ENCODE measurements around the gene NCMAP. TPM values are rescaled to one million over a fixed set of nuclear protein-coding genes. Genes with fewer than 3 reads are reported as not detected.

NCMAP gene
- total RNA-seq, 2 donors from 2014 or later: not detected

DNA sequence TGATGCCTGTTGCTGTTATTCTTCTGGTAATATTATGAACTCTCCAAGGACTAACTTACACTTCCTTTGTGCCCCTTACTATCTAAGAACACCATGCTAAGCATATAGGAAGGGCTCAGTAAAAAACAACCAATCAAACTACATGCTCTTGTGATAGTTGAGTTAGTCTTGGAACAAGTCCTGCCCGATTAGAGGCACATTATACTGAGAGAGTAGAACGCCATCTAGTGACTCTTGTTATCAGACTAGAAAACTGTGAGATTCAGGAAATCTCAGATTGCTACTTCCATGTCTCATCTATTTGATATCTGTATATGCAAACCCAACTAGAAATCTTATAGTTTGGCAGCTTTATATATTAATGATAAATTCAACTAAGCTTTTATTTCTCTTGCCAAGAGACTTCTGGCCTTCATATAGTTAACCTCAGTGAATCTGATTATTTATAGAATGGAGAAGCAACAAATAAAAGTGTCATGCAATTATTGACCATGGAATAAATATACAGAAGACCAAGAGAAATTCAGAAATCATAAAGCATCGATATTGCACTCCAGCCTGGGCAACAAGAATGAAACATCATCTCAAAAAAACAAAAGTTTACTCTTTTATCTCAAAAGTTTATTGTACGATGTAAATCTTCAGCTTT is 79.4 kb downstream of the NCMAP start:
- H3K36me3 Mint-ChIP-seq (ENCODE audit: low read depth): no peaks in the 10 kb centered on the region
- H3K27me3 Mint-ChIP-seq: peaks cover 20% of the 10 kb centered on the region
- no peak overlapping the region for H3K4me3 Mint-ChIP-seq
- peaks cover 7% of the 10 kb centered on the region for H3K4me1 Mint-ChIP-seq
- DNase-seq: no peak
- H3K9me3 ChIP-seq (ENCODE audit: control insufficient read depth, low read length, poor library complexity, severe bottlenecking): no peaks in the 10 kb centered on the region
- peak; percentile 88 for ATAC-seq
- no peak overlapping the region for H3K27ac Mint-ChIP-seq

DNA sequence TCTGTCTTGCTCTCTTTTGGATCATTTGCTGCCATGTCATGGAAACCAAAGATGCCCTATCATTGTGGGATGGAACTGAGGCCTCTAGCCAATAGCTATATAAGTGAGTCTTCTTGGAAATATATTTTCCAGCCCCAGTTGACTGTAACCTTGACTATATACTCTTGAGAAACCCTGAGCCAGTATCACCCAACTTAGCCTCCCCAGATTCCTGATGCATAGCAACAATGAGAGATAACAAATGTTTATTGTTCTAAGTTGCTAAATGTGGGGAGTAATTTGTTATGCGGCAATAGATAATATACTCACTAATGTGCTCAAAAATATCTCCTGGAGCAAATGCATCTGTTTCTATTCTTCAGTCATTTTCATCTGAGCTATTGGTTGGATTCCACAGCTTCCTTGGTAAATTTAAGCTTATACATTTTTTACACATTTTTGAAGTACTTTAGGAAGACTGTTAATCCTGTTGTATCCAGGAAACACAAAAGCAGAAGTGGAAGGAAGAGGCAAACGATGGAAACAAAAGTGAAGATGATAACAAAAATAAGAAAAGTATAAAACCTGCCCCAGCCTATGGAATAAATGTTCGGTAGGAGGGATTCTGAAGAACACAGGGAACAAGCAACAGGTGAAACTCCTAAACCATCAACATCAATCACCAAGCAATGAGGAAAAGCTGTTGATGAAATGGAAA is 80.9 kb downstream of the NCMAP start:
- H3K27me3 Mint-ChIP-seq: peaks cover 12% of the 10 kb centered on the region
- DNase-seq (no peak), ATAC-seq (no peak)
- H3K4me3 Mint-ChIP-seq: no peak overlapping the region
- H3K27ac Mint-ChIP-seq: no peak overlapping the region
- H3K4me1 Mint-ChIP-seq: peaks cover 14% of the 10 kb centered on the region
- H3K9me3 ChIP-seq (ENCODE audit: control insufficient read depth, low read length, poor library complexity, severe bottlenecking): no peaks in the 10 kb centered on the region
- H3K36me3 Mint-ChIP-seq (ENCODE audit: low read depth): no peaks in the 10 kb centered on the region

DNA sequence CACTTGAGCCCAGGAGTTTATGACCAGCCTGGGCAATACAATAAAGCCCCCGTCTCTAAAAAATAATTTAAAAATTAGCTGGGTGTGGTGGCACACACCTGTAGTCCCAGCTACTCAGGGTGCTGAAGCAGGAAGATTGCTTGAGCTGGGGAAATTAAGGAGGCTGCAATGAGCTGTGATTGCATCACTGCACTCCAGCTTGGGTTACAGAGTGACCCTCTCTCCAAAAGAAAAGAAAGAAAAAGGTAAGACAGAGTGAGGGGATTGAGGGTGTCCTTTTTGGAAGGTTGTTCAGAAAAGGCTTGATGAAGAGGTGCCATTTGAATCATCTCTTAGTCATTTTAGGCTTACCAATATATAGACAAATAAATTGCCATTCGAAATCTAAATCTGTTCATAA is 83.2 kb downstream of the NCMAP start:
- Mint-ChIP-seq H3K4me1 (peaks cover 19% of the 10 kb centered on the region), H3K36me3 (ENCODE audit: low read depth) (no peaks in the 10 kb centered on the region), H3K4me3 (no peak overlapping the region), H3K27me3 (no peaks in the 10 kb centered on the region), H3K27ac (no peak overlapping the region)
- DNase-seq (no peak), ATAC-seq (no peak)
- no peaks in the 10 kb centered on the region for H3K9me3 ChIP-seq (ENCODE audit: control insufficient read depth, low read length, poor library complexity, severe bottlenecking)

DNA sequence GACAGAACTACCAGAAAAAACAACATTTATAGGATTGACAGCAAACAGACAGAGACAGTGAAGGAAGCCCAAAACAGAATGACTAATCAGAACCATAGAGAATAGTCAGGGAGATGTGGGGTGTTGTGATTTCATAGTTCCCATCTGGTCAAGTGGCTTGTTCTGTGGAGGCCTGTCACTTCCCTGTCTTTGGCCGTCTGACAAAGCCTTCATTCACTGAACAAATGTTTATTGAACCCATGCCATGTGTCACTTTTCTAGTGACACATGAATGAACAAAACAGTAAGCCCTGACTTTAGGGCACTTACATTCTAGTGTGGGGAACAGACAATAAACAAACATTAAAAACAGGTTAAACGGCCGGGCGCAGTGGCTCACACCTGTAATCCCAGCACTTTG is 84.0 kb downstream of the NCMAP start:
- H3K36me3 Mint-ChIP-seq (ENCODE audit: low read depth): no peaks in the 10 kb centered on the region
- H3K27ac Mint-ChIP-seq: peak overlapping the region; percentile 99

DNA sequence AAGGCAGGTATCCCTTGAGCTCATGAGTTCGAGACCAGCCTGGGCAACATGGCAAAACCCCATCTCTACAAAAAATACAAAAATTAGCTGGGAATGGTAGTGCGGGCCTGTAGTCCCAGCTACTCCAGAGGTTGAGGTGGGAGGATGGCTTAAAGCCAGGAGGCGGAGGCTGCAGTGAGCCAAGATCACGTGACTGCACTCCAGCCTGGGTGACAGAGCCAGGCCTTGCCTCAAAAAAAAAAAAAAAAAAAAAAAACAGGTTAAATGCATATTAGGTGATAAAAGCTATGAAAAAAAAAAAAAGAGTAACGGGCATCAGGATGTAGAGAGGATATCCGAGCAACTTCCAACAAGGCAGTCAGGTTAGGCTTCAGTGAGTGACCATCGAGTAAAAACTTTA is 84.4 kb downstream of the NCMAP start:
- no peak for DNase-seq
- no peaks in the 10 kb centered on the region for H3K9me3 ChIP-seq (ENCODE audit: control insufficient read depth, low read length, poor library complexity, severe bottlenecking)
- no peaks in the 10 kb centered on the region for H3K27me3 Mint-ChIP-seq
- no peaks in the 10 kb centered on the region for H3K36me3 Mint-ChIP-seq (ENCODE audit: low read depth)
- peak overlapping the region; percentile 99 for H3K27ac Mint-ChIP-seq
- H3K4me3 Mint-ChIP-seq: peak overlapping the region; percentile 96
- no peak for ATAC-seq
- H3K4me1 Mint-ChIP-seq: peaks cover 26% of the 10 kb centered on the region

More for the DNA sequence above, 84.0 kb downstream of the NCMAP start:
- Mint-ChIP-seq H3K4me3 (no peak overlapping the region), H3K4me1 (peaks cover 24% of the 10 kb centered on the region), H3K27me3 (no peaks in the 10 kb centered on the region)
- H3K9me3 ChIP-seq (ENCODE audit: control insufficient read depth, low read length, poor library complexity, severe bottlenecking): no peaks in the 10 kb centered on the region
- no peak for DNase-seq
- no peak for ATAC-seq

DNA sequence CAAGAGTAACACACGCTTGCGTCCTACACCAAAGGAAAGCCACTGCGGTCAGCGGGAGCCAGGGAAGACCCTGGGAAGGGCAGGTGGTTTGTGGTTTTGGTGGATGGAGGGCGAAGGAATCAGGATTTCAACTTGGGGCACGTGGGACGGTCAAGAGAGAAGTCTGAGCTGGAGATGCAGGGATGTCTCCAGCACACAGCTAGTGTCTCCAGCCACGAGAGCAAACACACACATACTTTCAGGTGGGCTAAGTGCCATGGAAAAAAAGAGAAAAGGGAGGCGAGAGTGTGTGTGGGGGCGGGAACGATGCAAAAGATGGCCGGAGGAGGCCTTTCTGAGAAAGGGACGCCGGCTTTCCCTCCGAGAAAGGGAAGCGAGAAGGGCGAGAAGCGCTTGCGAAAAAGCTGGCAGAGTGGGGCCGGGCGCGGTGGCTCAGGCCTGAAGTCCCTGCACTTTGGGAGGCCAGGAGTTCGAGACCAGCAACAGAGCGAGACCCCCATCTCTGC is 85.8 kb downstream of the NCMAP start:
- ATAC-seq (no peak), DNase-seq (no peak)
- Mint-ChIP-seq H3K4me1 (peaks cover 33% of the 10 kb centered on the region), H3K4me3 (peak overlapping the region; percentile 96), H3K27ac (peak overlapping the region; percentile 99), H3K27me3 (no peaks in the 10 kb centered on the region), H3K36me3 (ENCODE audit: low read depth) (no peaks in the 10 kb centered on the region)
- no peaks in the 10 kb centered on the region for H3K9me3 ChIP-seq (ENCODE audit: control insufficient read depth, low read length, poor library complexity, severe bottlenecking)

DNA sequence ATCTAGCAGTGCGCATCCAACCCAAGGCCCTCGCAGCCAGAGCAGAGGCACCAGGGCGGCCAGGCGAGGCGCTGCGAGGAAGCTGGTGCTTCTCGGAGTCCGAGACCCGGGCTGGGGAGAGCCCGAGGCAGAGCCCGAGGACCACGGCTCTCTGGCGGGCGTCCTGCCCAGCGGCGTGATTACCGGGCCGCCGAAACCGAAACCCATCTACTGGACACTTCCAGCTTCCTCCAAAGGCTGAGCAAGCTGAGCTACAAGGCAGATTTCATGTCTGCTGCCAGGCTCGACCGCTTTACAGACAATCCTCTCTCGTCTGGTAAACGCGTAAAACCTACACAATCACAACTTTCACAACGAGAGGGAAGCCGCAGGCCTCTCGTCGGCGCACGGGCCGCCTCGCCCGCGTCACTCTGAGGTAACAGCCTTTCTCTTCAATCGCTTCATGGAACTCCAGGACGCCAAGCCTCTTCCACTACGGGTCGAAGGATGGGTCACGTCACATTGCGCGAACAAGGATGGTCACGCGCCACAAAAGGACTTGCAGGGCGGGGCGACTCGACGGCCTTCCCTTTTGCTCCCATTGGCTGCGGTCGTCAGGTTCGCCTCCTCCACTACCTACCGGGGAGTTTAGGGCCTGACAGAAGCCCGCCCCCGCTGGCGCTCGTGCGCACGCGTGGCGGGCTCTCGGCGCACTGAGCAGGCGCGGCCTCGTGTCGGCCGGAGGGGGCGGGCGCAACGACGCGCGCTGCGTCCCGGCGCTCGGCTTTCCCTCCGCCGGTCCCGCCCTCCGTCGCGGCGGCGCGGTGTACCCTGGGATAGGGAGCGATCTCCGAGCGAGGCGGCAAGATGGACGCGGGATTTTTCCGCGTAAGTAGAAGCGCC is 86.8 kb downstream of the NCMAP start, which contains the start of gene SRRM1:
Gene SRRM1 (plus strand): TSS at position 822 of the 882 bp plus-strand sequence. CDS start 25 bp downstream, at position 847.
- Mint-ChIP-seq H3K4me1 (peaks cover 36% of the 10 kb centered on the region), H3K4me3 (peak within 1 kb of the TSS; percentile 96), H3K27me3 (no peaks in the 10 kb centered on the region), H3K36me3 (ENCODE audit: low read depth) (no peaks in the 10 kb centered on the region), H3K27ac (peak within 1 kb of the TSS; percentile 99)
- H3K9me3 ChIP-seq (ENCODE audit: control insufficient read depth, low read length, poor library complexity, severe bottlenecking): no peaks in the 10 kb centered on the region
- DNase-seq (peak; percentile 94 to 99 (median 97)), ATAC-seq (peak; percentile 91)

DNA sequence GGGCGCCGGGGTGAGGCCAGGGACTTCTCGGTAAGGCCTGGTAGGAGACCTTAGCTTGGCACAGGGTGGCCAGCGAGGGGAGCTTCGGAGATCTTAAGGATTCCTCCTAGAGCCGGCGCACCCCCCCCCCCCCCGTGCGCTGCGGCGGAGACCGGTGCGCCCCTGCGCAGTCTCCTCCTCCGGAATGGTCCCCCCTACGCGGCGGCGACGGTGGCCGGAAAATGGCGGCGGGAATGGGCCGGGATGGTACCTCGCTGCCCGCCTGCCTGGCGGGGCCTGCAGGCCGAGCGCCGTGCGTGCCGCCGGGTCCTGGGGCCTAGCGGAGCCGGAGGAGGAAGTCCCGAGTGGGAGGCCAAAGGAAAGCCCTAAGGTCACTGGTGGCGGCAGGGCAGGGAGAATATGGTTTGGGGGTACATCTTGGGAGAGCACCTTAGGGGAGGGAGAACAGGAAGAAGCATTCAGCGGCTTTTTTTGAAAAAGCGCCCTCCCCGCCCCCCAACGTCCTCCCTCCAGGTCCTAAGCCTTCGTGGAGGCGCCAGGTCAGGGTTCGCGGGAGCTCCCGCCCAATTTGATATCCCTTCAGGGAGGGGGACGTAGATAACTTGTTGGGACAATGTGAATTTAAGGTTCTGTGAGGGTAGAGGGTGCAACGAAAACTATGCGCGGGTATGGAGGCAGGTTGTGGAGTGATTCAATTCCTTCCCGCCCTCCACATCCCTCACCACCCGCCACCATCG is 87.6 kb downstream of the NCMAP start:
- no peaks in the 10 kb centered on the region for H3K9me3 ChIP-seq (ENCODE audit: control insufficient read depth, low read length, poor library complexity, severe bottlenecking)
- Mint-ChIP-seq H3K36me3 (ENCODE audit: low read depth) (no peaks in the 10 kb centered on the region), H3K4me1 (peaks cover 36% of the 10 kb centered on the region), H3K27ac (peak overlapping the region; percentile 99), H3K4me3 (peak overlapping the region; percentile 96), H3K27me3 (no peaks in the 10 kb centered on the region)
- DNase-seq (peak in 1 of 3 donors; percentile 44), ATAC-seq (peak; percentile 9)

DNA sequence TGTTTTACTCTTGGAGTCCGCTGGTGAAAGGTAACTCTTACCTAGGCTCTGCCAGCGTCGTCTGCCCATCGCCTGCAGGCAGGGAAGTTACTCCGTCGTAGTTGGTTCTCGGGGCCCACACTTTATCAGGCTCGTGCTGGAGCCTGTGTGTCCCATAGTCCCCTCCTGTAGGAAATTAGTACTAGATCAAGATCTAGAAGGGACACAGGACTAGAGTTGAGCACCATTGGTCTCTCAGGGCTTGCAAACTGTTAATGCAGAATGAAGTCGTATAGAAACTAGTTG is 88.2 kb downstream of the NCMAP start:
- Mint-ChIP-seq H3K27ac (peak overlapping the region; percentile 99), H3K36me3 (ENCODE audit: low read depth) (no peaks in the 10 kb centered on the region), H3K4me3 (peak overlapping the region; percentile 96), H3K4me1 (peaks cover 36% of the 10 kb centered on the region), H3K27me3 (no peaks in the 10 kb centered on the region)
- H3K9me3 ChIP-seq (ENCODE audit: control insufficient read depth, low read length, poor library complexity, severe bottlenecking): no peaks in the 10 kb centered on the region
- no peak for DNase-seq
- ATAC-seq: no peak

DNA sequence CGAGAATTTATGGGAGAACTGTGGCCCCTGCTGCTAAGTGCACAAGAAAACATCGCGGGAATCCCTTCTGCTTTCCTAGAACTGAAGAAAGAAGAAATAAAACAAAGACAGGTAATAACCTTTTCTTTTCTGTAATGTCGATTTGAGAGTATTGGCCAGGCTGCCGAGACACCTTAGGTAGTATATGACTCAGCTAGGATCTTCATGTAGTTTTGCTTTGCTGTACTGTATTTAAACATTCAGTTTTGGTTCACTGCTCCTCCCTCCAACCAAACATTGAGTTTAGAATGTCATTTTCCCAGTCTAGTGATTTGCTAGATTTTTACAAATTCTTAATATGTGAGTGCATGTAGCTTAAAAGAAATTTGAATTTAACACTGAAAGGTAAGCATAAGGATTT is 93.0 kb downstream of the NCMAP start:
- no peaks in the 10 kb centered on the region for H3K9me3 ChIP-seq (ENCODE audit: control insufficient read depth, low read length, poor library complexity, severe bottlenecking)
- H3K27me3 Mint-ChIP-seq: no peaks in the 10 kb centered on the region
- DNase-seq (no peak), ATAC-seq (no peak)
- peaks cover 38% of the 10 kb centered on the region for H3K4me1 Mint-ChIP-seq
- H3K36me3 Mint-ChIP-seq (ENCODE audit: low read depth): peaks cover 13% of the 10 kb centered on the region
- H3K4me3 Mint-ChIP-seq: peak overlapping the region; percentile 41
- peak overlapping the region; percentile 59 for H3K27ac Mint-ChIP-seq

DNA sequence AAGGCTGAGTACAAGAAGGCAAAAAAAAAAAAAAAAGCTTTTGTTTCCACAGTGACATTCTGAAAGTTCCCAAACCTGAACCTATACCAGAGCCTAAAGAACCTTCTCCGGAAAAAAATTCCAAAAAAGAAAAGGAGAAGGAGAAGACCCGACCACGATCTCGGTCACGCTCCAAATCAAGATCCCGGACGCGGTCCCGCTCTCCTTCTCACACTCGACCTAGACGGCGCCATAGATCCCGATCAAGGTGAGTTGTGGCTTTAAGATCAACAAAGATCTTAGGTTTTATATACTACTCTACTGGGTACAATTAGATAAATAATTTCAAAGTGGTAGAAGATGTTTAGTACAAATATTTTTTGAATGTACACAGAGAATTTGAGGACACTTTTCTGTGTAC is 96.5 kb downstream of the NCMAP start:
- peaks cover 24% of the 10 kb centered on the region for H3K4me1 Mint-ChIP-seq
- no peak for DNase-seq
- H3K4me3 Mint-ChIP-seq: no peak overlapping the region
- no peaks in the 10 kb centered on the region for H3K9me3 ChIP-seq (ENCODE audit: control insufficient read depth, low read length, poor library complexity, severe bottlenecking)
- H3K36me3 Mint-ChIP-seq (ENCODE audit: low read depth): peaks cover 20% of the 10 kb centered on the region
- H3K27me3 Mint-ChIP-seq: no peaks in the 10 kb centered on the region
- H3K27ac Mint-ChIP-seq: peak overlapping the region; percentile 19
- ATAC-seq: no peak

DNA sequence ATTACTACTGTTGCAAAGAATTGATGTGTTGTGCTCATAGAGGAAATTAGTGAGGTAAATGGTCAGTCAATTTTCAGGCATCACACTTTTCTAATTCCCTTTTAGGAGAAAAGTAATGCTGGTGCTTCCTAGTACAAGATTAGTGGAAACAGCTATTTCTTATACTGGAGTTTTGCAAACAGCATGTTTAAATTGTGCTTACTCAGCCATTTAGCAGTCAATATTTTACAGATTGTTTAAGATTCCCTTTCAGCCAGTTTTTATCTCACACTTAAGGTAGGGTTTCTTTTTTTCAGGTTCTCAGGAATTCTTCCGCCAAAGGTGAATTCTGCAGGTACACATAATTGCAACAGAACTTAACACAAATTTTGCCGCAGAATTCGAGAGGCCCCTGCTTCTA is 98.1 kb downstream of the NCMAP start:
- peaks cover 20% of the 10 kb centered on the region for H3K36me3 Mint-ChIP-seq (ENCODE audit: low read depth)

More for the DNA sequence above, 98.1 kb downstream of the NCMAP start:
- H3K4me3 Mint-ChIP-seq: no peak overlapping the region
- no peaks in the 10 kb centered on the region for H3K27me3 Mint-ChIP-seq
- ATAC-seq (no peak), DNase-seq (no peak)
- peaks cover 28% of the 10 kb centered on the region for H3K4me1 Mint-ChIP-seq
- H3K9me3 ChIP-seq (ENCODE audit: control insufficient read depth, low read length, poor library complexity, severe bottlenecking): no peaks in the 10 kb centered on the region
- no peak overlapping the region for H3K27ac Mint-ChIP-seq
